ENCODE measurements around the gene TMEM272. TPM values are rescaled to one million over a fixed set of nuclear protein-coding genes. Genes with fewer than 3 reads are reported as not detected.

TMEM272 gene
- total and polyA plus RNA-seq, 2 of the 4 experiments (the other 2 are of a cell fraction): not detected

GRCh38 chr13:51767100-51767499 lies 77.9 kb downstream of the TMEM272 start:
- H2AFZ ChIP-seq (replicated peaks; ENCODE audit: low read length, poor library complexity): no peak overlapping the region
- ChIA-PET POLR2A (ENCODE audit: unreplicated experiment) (no interaction called here), CTCF (interaction anchor here (0.7 kb wide), 1 partner anchor 108 kb away, joined by 3 read pairs; no protein-coding TSS in a partner anchor)
- BruUV-seq (replicated peaks): no TSS peak
- peaks cover 21% of the 10 kb centered on the region for H3K9me1 ChIP-seq (ENCODE audit: insufficient read depth, low read length)
- peaks cover 17% of the 10 kb centered on the region for H3K4me1 ChIP-seq (ENCODE audit: control insufficient read depth, insufficient read depth, low read length)
- H3K9me3 ChIP-seq (ENCODE audit: control insufficient read depth, insufficient read depth, low read length): no peaks in the 10 kb centered on the region
- no peak overlapping the region for H2AK5ac ChIP-seq (ENCODE audit: low read depth, low read length)
- H3K27me3 ChIP-seq (ENCODE audit: control insufficient read depth, insufficient read depth, low read length): no peaks in the 10 kb centered on the region
- H3K27ac ChIP-seq (ENCODE audit: insufficient read depth, low read length): no peak overlapping the region
- H2BK120ac ChIP-seq (ENCODE audit: low read depth, low read length): no peak overlapping the region
- H3K36me3 ChIP-seq (ENCODE audit: control insufficient read depth, insufficient read depth, low read length): no peaks in the 10 kb centered on the region; the same call in 1 of the 2 replicates
- no peak overlapping the region for H2BK5ac ChIP-seq (ENCODE audit: low read depth, low read length, poor library complexity, severe bottlenecking)
- H3K9ac ChIP-seq (ENCODE audit: low read depth, low read length): no peak overlapping the region
- DNase-seq (no peak), ATAC-seq (ENCODE audit: low read depth) (no peak)
- peaks cover 4 to 39% of the 10 kb centered on the region in 2 experiments; a peak in 2 of 4 replicates for H3K79me1 ChIP-seq (ENCODE audit: low read depth in 1 of 2, low read length in 2 of 2)
- H3K56ac ChIP-seq (ENCODE audit: extremely low read depth, insufficient read depth, low read length): no peak overlapping the region
- H3K23ac ChIP-seq (ENCODE audit: low read depth, low read length): no peak overlapping the region
- H3K4me3 ChIP-seq (ENCODE audit: insufficient read depth, low read depth, low read length): no peak overlapping the region
- in situ Hi-C loops (cut with MboI; ENCODE audit: low sequenced_read_pairs): no loop called here
- no peak overlapping the region for H3K4ac ChIP-seq (ENCODE audit: low read depth, low read length)
- H2AK9ac ChIP-seq (replicated peaks; ENCODE audit: low read depth, low read length, poor library complexity): no peak overlapping the region
- H4K5ac ChIP-seq (ENCODE audit: low read depth, low read length): no peak overlapping the region
- TF ChIP-seq MAZ (IDR thresholded peaks at IDR 0.05; ENCODE audit: borderline replicate concordance, low read depth, low read length) (no peak), POLR2A (IDR thresholded peaks at IDR 0.05; ENCODE audit: low read depth, low read length) (no peak), CTCF (conservative IDR thresholded peaks at IDR 0.05; ENCODE audit: low read depth, low read length) (no peak), CEBPB (IDR thresholded peaks at IDR 0.05; ENCODE audit: low read depth, low read length) (no peak), RAD21 (IDR thresholded peaks at IDR 0.05; ENCODE audit: low read length) (no peak), NFE2L2 (IDR thresholded peaks at IDR 0.05; ENCODE audit: low read depth, low read length) (no peak), MAFK (IDR thresholded peaks at IDR 0.05; ENCODE audit: low read depth, low read length) (no peak), CHD1 (IDR thresholded peaks at IDR 0.05; ENCODE audit: low read depth, low read length) (no peak), RFX5 (IDR thresholded peaks at IDR 0.05; ENCODE audit: low read depth, low read length) (no peak), MXI1 (IDR thresholded peaks at IDR 0.05; ENCODE audit: borderline replicate concordance, low read depth, low read length) (no peak), BHLHE40 (IDR thresholded peaks at IDR 0.05; ENCODE audit: low read depth, low read length) (no peak), SMC3 (IDR thresholded peaks at IDR 0.05; ENCODE audit: low read depth, low read length) (no peak), FOS (IDR thresholded peaks at IDR 0.05; ENCODE audit: low read depth, low read length) (no peak), RCOR1 (IDR thresholded peaks at IDR 0.05; ENCODE audit: insufficient replicate concordance, low read length) (no peak)
- TF ChIP-seq, protein P1, sequence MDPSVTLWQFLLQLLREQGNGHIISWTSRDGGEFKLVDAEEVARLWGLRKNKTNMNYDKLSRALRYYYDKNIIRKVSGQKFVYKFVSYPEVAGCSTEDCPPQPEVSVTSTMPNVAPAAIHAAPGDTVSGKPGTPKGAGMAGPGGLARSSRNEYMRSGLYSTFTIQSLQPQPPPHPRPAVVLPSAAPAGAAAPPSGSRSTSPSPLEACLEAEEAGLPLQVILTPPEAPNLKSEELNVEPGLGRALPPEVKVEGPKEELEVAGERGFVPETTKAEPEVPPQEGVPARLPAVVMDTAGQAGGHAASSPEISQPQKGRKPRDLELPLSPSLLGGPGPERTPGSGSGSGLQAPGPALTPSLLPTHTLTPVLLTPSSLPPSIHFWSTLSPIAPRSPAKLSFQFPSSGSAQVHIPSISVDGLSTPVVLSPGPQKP (IDR thresholded peaks at IDR 0.05; ENCODE audit: borderline replicate concordance, low read depth, low read length): no peak
- TF ChIP-seq, protein P2, sequence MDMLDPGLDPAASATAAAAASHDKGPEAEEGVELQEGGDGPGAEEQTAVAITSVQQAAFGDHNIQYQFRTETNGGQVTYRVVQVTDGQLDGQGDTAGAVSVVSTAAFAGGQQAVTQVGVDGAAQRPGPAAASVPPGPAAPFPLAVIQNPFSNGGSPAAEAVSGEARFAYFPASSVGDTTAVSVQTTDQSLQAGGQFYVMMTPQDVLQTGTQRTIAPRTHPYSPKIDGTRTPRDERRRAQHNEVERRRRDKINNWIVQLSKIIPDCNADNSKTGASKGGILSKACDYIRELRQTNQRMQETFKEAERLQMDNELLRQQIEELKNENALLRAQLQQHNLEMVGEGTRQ (IDR thresholded peaks at IDR 0.05; ENCODE audit: low read depth, low read length): no peak
- no CpG with 5 or more reads among the region's 8 CpGs for WGBS, 2 experiments (ENCODE audit: extremely low coverage in 2 of 2, insufficient read length in 1 of 2)
- no peak overlapping the region for H3K14ac ChIP-seq (replicated peaks; ENCODE audit: low read depth, low read length)
- intact Hi-C loops (cut with micrococcal nuclease): loop anchor here (10.0 kb wide), 1 partner anchor 312 kb away; the partner anchor contains the start of gene INTS6
- no peak overlapping the region for H3K4me2 ChIP-seq (ENCODE audit: low read depth, low read length)
- H2BK20ac ChIP-seq (ENCODE audit: low read depth, low read length): no peak overlapping the region
- H3K18ac ChIP-seq (ENCODE audit: low read depth, low read length): no peak overlapping the region
- dilution Hi-C loops (cut with HindIII; ENCODE audit: low sequenced_read_pairs, unreplicated experiment): no loop called here
- no peak overlapping the region for H2BK15ac ChIP-seq (ENCODE audit: low read depth, low read length)
- no peak overlapping the region for H4K8ac ChIP-seq (ENCODE audit: low read depth in 2 of 2, low read length in 2 of 2)
- no peak overlapping the region for H4K91ac ChIP-seq (ENCODE audit: insufficient read depth, low read depth, low read length)
- peaks cover 13% of the 10 kb centered on the region for H4K20me1 ChIP-seq (ENCODE audit: insufficient read depth, low read length)
